GM20431 (cell line): ENCODE measurements around the gene CDH23.

Source experiments
- in situ Hi-C: fragments of 300-500 bp; cut with MseI, MboI; formaldehyde crosslinking; loops from one replicate; pipeline ENCODE4 v1.15.0; 2020; ENCODE audit warnings: low sequenced_read_pairs; ENCODE audit not compliant: unreplicated experiment

CDH23 gene

DNA sequence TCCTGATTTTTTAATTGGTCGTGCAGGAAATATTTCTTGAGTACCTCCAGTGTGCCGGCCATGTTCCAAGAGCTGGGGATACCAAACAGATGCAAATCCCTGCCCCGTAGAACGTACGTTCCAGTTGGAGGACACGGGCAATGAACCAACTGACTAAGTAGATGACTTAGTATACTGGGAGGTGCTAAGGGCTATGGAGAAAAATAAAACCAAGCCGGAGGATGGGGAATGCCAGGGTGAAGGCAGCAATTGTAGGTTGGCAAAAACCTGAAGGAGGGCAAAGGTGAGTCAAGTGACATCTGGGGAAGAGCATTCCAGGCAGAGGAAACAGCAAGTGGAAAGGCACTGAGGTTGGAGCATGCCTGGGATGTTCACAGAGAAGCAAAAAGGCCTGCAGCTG, 383.4 kb downstream of the CDH23 start:
- in situ Hi-C loops: no loop called here

DNA sequence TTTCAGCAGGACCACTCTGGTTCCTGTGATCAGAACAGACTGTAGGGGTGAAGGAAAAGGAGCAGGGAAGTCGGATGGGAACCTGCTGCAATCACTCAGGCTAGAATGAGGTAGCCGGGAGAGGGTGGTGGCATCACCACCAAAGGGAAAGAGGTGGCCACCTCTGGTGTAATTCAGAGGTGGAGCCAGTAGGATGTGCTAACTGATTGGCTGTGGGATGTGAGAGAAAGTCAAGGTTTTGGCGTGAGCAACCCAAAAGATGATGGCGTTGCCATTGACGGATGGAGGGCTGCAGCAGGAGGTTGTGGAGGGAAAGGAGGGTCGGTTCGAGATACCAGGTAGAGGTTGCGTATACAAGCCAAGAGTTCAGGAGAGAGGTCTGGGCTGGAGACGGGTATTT, 384.0 kb downstream of the CDH23 start:
- in situ Hi-C loops: no loop called here

DNA sequence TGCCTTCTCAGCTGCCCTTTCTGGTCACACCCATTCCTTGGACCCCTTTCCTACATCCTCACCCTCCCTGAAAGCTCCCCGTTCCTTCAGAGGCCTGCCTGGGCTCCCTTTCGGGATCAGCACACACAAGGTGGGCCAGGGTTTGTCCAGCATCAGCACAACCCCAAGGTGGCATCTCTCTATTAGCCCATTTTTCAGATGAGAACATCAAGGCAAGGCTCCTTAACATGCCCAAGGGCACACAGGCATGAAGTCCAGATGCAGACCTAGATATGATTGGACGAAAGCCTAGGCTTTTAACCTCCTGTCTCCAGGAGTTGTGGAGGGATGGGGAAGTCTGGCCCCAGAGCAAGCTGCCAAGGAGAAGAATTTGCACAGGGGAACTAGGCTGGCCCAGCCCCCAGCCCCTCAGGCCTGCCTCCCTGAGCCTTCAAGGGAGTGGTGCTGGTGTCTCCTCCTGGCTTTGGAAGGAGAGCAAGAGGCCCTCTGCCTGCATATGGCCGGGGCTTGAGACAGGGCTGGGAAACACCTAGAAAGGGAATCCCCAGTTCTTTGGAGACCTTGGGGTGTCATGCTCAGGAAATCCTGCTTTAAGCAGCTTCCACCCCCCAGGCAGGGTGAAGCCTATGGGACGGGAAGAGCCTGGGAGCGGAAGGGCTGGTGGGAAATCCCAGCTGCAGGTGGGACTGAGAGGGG, 385.6 kb downstream of the CDH23 start:
- in situ Hi-C loops: no loop called here

DNA sequence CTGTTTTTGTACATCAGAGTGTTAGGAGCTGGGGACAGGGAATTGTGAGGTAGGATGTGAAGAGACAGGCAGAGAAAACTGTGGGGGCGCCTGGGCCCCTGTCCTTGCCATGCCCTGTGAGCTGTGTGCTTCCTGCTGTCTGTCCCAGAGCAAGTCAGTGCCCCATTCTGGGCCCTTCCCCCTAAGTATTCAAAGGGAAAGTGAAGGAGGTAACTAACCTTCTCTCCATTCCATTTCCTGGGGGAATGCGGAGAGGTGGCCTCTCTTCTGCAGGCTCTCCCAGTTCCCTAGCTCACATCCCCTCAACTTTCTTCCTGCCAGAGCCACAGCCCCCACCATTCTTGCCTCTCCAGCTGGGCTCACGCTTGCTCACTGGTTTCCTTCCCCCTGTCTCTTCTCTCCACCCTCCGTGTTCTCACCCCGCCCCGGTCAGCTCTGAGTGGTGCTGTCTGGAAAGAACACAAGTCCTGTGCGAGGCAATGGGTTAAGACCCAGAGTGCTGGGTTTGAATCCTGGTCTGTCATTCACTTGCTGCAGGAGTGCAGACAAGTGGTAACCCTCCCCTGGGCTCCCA, 386.3 kb downstream of the CDH23 start:
- in situ Hi-C loops: no loop called here

DNA sequence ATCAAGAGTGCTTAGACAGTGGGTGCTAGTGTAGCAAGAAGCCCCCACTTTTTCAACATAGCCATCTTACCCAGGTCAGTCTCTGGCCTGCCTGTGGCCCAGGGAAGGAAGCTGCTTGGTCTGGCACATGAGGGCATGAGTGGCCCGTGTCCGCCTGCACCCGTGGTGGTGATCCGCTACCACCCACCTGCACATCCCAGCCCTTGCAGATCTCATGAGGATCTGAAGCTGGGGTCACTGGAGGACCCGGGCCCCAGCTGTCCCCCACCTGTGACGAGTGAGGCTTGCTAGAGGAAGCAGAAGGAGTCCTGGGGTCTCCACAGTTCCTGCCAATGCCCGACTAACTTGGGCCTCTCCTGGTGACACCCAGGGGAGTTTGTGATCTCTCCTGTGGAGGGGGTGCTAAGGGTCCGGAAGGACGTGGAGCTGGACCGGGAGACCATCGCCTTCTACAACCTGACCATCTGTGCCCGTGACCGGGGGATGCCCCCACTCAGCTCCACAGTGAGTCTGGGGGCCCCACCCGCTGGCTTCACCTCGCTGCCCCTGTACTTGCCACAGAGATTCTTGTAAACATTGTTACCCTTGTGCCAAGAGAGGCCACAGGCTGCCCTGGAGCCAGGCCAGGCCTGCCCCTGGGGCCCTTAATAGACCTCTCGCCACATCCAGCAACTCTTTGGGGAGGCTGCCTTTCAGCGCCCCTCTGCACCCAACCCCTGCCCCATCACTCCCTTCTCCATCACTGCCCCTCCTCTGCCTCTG, 387.4 kb downstream of the CDH23 start:
- in situ Hi-C loops: no loop called here

DNA sequence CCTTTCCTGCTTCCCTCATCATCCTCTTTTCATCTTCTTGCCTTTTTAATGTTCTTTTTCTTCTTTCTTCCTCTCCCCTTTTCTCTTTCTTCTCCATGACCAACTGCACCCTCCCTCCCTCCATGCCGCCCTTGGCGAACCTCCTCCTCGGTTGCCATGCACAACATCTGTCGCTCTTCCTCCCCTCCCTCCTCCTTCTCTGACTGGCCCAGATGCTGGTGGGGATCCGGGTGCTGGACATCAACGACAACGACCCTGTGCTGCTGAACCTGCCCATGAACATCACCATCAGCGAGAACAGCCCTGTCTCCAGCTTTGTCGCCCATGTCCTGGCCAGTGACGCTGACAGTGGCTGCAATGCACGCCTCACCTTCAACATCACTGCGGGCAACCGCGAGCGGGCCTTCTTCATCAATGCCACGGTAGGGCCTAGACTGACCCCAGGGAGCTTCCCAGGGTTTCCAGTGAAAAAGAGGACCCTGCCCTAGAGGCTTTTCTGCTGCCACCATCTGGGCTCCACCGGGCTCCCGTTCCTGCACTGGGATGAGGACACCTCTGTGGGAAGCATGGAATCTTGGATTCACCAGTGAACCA, 388.1 kb downstream of the CDH23 start:
- in situ Hi-C loops: no loop called here

DNA sequence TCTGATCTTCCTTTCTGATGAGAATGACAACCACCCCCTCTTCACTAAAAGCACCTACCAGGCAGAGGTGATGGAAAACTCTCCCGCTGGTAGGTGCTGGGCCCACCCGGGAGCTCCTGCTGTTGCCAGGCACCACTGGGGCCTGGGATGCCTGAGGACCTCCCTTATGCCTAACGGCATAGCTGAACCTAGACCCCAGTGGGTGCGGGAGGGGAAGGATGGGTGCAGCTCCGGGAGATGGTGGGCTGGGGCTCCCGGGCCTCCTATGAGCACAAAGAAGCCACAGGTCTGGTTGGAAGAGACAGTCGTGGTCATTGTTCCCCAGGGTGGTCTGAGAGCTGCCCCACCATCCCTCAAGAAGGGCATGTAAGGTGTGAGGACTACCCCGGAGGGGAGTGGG, 392.2 kb downstream of the CDH23 start:
- in situ Hi-C loops: no loop called here

DNA sequence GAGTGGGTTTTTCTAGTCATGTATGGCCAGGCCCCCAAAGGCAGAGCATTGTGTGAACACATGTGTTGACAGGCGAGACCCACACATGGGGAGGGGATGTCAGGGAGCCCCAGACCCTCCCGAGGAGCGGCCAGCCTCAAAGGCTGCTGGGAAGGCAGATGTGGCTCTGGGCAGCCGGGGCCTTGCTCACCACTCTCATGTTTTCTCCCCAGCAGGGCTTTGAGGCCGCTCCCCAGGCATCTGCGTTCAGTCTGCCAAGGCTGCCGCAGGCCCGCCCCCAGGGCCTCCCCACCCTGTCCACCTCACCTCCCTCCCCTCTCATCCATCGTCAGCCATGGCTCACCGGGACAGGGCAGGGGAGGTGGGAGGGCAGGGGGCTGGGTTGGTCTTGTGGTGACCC, 393.2 kb downstream of the CDH23 start:
- in situ Hi-C loops: no loop called here

DNA sequence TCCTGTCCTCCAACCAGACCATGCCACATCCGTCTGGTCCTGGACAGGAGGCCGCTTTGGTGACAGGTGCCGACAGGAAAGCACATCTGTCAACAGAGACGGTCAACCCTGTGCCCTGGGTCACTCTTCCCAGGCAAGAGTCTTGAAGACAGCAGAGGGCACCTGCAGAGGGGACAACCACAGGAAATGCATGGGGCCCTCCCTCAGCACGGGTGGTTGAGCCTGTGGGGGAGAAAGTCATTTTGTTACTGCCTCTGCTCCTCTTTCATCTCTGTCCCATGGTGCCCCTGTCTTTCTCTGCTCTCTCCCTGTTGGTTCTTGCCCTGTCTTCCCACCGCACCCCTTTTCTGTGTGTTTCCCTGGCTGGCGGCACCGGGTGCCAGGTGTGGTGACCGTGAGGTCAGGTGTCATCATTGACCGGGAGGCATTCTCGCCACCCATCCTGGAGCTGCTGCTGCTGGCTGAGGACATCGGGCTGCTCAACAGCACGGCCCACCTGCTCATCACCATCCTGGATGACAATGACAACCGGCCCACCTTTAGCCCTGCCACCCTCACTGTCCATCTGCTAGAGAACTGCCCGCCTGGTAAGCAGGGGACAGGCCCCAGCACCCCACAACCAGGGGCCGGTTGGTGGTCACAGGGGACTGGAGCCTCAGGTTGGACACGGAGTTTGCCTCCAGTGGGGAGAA, 394.2 kb downstream of the CDH23 start:
- in situ Hi-C loops: no loop called here

DNA sequence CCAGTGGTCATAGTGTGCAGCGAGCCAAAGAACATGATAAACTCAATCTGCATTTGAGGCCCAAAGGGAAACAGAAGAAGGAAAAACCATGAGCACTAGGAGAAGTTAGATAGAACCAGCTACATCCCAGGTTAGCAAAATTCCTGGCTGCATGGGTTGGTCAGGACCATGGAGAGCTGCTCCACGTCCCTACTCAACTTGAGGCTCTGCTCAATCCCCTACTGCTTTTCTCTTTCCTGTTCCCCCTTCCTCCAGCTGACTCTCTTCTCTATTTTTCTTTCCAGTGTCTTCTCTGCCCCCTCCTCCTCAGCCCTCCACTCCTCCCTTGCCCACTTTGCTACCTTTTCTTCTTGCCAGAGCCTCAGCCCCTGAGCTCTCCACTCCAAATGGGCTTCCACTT, 398.5 kb downstream of the CDH23 start:
- in situ Hi-C loops: no loop called here

DNA sequence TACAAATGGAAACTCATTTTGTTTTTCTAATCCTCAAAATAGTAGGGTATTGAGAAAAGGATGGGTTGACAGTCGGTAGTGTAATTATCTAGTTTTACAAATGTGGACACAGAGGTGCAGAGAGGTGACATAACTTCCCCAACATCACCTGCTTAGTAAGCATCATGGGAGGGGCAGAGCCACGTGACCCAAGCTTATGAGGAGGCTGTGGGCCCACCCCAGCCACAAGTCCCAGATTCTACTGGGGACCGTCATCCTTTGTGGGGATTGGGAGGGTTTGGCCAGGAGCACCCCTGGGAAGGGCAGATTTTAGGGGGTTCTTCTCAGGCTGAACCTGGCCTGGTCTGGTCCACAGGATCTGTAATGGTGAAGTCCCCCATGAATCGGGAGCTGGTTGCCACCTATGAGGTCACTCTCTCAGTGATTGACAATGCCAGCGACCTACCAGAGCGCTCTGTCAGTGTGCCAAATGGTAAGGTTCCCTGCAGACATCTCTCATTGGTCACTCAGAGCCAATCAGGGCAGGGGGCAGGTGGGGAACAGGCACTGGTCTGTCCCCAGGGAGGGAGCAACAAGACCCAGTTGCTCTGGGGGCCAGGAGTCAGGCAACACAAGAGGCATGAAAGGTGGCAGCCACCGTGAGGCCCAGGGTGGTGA, 400.2 kb downstream of the CDH23 start:
- in situ Hi-C loops: no loop called here

DNA sequence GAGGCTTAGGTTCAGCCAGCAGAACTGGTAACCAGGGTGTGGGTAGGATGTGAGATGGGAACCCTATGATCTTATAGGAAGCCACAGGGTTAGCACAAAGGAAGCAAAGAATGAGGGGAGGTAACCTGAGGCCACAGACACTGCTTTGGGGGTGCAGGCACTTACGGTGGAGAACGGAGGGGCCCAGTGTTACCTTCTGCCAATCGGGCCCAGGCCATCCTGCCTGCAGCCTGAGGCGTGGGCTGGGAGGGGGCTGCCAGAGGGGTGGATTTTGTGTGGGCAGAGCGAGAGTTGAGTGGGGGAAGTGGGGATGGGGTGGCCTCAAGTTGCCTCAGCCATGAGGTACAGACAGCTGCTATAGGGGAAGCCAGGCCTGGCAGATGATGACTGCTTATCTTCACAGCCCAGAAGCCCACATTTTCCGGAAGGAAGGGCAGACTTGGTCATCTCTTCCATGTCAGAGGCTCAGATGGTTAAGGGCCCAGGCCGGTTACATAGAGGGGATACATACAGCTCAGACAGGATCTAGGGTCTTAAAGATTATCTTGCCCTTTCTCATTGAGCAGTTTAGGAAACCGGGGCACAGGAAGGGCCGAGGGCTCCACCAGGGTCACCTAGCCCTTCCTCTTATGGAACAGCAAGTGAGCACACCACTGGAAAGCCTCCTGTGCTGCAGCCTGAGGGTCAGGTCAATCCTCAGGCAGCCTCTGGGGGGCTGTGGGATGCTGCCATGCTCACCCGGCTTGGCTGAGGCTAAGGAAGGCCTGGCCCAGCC, 401.0 kb downstream of the CDH23 start:
- in situ Hi-C loops: no loop called here

DNA sequence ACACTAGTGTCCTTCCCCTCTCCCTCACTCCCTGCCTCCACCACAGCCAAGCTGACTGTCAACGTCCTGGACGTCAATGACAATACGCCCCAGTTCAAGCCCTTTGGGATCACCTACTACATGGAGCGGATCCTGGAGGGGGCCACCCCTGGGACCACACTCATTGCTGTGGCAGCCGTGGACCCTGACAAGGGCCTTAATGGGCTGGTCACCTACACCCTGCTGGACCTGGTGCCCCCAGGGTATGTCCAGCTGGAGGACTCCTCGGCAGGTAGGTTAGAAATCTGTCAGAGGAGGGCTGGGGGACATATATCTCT, 401.5 kb downstream of the CDH23 start:
- in situ Hi-C loops: no loop called here

DNA sequence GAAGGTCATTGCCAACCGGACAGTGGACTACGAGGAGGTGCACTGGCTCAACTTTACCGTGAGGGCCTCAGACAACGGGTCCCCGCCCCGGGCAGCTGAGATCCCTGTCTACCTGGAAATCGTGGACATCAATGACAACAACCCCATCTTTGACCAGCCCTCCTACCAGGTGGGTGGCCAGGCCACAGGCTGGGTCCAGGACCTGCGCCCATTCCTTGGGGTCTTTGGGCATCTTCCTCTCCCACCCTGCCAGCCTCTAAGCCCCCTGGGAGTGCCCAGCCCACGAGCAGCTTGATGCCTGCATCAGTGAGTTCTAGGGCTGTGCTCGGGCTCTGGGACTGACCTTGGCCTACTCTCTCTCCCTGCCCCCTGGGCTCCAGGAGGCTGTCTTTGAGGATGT, 402.4 kb downstream of the CDH23 start:
- in situ Hi-C loops: no loop called here

DNA sequence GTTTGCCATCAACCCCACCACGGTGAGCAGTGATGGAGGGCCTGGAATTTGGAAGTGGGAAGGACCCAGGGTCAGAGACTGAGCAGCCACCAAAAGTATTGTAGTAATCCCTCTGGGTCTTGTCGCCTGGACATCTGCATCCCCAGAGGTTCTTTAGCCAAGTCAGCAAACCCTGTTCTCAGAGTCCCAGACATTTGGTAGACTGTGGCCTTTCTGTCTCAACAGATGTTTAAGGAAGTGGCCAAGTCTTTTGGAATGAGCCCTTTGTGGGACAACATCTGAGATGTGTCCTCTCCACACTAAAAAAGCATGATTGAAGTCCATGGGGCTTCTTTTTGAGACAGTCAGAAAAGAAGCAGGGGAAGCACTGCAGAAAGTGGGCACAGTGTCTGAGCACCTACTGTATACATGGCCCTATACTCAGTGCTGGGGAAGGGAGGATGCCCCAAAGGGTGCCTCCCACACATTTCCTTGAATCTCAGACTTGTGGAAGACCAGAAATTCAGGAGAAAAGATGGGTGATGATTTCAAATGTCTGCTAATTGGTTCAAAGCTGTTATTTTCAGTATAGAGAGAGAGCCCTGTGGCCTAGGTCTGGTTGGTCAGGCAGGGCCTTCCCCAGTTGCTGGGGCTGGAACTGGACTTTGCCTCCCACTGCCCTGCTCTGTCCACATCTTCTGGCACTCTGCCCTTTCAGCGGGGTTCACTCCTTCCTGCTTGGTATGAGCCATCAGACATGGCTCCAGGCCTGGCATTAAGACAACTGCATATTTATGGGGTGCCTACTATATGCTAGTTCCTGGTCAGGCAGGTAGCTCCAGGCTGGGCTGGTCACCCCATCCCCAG, 403.1 kb downstream of the CDH23 start:
- in situ Hi-C loops: no loop called here

DNA sequence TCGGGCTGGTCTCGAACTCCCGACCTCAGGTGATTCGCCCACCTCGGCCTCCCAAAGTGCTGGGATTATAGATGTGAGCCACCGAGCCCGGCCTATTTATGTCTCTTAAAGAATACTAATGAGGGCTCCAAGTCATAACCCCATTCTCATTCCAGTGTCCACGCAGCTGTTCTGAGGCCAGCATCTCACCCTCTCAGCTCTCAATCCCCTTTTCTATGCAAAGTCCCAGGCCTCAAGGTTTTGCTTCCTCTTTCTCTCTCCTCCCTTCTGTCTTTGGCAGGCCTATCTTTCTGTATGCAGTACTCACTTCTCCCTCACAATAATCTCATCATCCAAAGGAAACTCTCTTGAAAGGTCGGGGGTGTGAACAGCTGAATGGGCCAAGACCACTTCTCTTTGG, 404.6 kb downstream of the CDH23 start:
- in situ Hi-C loops: no loop called here

DNA sequence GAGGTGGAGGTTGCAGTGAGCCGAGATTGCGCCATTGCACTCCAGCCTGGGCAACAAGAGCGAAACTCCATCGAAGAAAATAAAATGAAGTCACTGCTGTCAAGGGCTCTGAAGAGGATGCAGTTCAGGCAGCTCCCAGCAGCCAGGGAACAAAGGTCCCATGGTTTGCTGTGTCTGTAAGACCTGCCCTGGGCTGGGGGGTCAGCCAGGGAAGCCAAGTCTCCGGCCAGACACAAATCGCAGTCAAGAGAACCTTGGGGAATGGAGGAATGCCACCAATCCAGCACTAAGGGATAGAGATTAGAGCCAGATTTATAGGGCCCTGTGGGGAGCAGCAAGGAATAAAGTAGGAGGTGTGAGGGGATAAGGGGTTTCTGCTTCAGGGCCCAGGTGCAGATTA, 405.5 kb downstream of the CDH23 start:
- in situ Hi-C loops: no loop called here

DNA sequence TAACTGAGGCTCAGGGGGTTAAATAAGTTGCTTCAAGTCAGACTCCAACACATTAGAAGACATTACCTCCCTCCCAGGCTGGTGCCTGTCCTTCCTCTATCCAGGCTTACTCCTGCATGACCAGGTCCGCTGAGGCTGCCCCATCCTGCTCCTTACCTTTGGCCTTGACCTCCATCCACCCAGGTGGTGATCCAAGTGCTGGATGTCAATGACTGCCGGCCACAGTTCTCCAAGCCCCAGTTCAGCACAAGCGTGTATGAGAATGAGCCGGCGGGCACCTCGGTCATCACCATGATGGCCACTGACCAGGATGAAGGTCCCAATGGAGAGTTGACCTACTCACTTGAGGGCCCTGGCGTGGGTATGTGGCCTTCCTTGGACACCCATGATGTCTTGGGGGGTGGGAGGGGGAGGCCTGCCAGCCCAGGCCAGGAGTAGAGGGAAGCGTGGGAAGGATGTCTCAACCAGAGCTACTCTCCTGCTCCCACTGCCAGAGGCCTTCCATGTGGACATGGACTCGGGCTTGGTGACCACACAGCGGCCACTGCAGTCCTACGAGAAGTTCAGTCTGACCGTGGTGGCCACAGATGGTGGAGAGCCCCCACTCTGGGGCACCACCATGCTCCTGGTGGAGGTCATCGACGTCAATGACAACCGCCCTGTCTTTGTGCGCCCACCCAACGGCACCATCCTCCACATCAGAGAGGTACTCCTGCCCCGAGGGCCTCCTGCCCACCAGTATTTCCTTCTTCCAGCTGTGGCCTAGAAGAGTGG, 406.2 kb downstream of the CDH23 start:
- in situ Hi-C loops: no loop called here
